Ovary (tissue), 3 donors: ENCODE data around the gene RYR1.

ENCODE experiments used
- CTCF ChIP-seq, 3 donors: fragments of 450-650 bp in 2 of 3; fragments of 200-600 bp in 1 of 3; IDR thresholded peaks; one replicate each; pipeline versions ENCODE4 v1.5.1 to v1.8.0; 2016 to 2022; ENCODE audit warnings: antibody characterized with exemption in 3 of 3, mild to moderate bottlenecking in 1 of 3
- POLR2A ChIP-seq: fragments of 450-650 bp; IDR thresholded peaks from one replicate; pipeline ENCODE4 v1.6.1; 2017; ENCODE audit warnings: antibody characterized with exemption, mild to moderate bottlenecking, moderate library complexity
- donor health status: DM: no; HTN: no; CAD: no.

GRCh38 chr19:38588041-38588440 is 154.6 kb downstream of the RYR1 start:
- no peak for TF ChIP-seq CTCF (IDR thresholded peaks at IDR 0.05)
- no peak for TF ChIP-seq POLR2A
